Neural crest cell (in vitro differentiated cells): ENCODE results near the gene KIF25. TPM values are rescaled to one million over a fixed set of nuclear protein-coding genes. Genes with fewer than 3 reads are reported as not detected.

Experiments used
- DNase-seq: peaks from one replicate; pipeline ENCODE4 v3.0.0; 2021; ENCODE audit warnings: low read depth, mixed read lengths, low spot score
- H3K27ac Mint-ChIP-seq: one replicate; pipeline ENCODE4 v1.8.0; 2021; ENCODE audit warnings: mild to moderate bottlenecking, mixed read lengths; ENCODE audit not compliant: unreplicated experiment
- H3K27me3 Mint-ChIP-seq: 2 replicates; pipeline ENCODE4 v1.8.0; 2021; ENCODE audit warnings: low read depth, mild to moderate bottlenecking, mixed read lengths
- H3K36me3 Mint-ChIP-seq: 2 replicates; pipeline ENCODE4 v1.8.0; 2021; ENCODE audit warnings: low read depth, mild to moderate bottlenecking, mixed read lengths
- H3K4me1 Mint-ChIP-seq: 2 replicates; pipeline ENCODE4 v1.8.0; 2021; ENCODE audit warnings: mixed read lengths
- H3K4me3 Mint-ChIP-seq: one replicate; pipeline ENCODE4 v1.8.0; 2021; ENCODE audit warnings: mild to moderate bottlenecking, mixed read lengths
- H3K9me3 Mint-ChIP-seq: 2 replicates; pipeline ENCODE4 v1.8.0; 2021; ENCODE audit warnings: mixed read lengths
- CTCF ChIP-seq: fragments of 200-600 bp; sonication (generic); conservative IDR thresholded peaks from 2 replicates; pipeline ENCODE4 v1.5.0; 2021; ENCODE audit warnings: antibody characterized with exemption, mild to moderate bottlenecking
- total RNA-seq: library from RNA; stranded (reverse); gene quantifications from 2 replicates; pipeline ENCODE4 v1.2.1, GENCODE V29; 2021

Gene KIF25
- total RNA-seq, 1 donor from 2014 or later: 0.72 TPM

DNA sequence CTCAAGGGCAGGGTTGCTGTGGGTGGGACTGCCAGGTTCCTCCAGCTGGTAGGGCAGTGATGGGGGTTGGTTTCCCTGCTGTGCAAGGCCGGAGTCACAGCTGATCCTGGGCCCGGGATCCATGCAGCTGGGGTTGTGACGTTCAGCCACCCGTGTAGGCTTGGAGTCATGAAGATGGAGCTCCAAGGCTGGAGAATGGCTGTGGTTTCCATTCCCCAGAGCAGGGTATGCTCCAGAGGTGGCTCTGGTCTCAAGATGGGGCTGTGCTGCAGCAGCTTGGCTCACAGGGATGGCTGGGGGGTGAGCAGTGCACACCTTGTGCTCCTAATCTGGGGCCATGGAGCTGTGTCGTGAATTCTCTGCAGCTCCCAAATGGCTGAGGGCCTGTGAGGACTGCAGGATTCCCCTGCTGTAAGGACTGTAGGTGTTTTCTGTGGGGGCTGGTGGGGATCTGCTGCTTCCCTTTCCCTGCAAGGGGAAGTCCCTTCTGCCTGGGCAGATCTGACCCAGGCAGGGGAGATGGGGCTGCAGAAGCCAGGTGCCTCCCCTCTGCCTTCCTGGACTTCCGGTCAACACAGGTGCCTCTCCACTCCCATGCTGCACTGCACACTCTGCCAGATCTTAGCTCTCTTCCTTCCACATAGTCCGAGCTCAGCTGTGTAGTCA is 15.9 kb downstream of the KIF25 start:
- H3K27ac Mint-ChIP-seq: no peak overlapping the region

DNA sequence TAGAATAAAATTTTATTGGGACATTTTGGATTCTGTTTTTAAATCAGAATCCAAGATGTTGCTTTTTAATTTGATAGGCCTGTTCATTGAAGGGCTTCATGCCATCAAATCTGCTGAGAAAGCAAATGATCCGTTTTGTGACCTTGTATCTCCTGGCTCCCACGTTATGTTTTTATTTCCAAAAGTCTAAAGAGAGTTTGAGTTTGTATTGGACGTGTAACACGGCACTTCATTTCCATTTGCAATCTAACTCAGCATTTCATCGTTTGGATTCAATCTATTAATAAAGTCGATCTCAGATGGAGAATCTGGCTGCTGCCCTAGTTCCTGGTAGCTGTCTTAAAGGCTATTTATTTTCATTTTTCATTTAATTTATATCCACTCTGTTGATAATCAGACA is 17.0 kb downstream of the KIF25 start:
- Mint-ChIP-seq H3K36me3 (peaks cover 23% of the 10 kb centered on the region), H3K27ac (no peak overlapping the region)
- TF ChIP-seq CTCF: no peak

More for the DNA sequence above, 15.9 kb downstream of the KIF25 start:
- H3K4me1 Mint-ChIP-seq: no peaks in the 10 kb centered on the region
- H3K36me3 Mint-ChIP-seq: peaks cover 25% of the 10 kb centered on the region
- H3K9me3 Mint-ChIP-seq: peaks cover 21% of the 10 kb centered on the region
- DNase-seq: no peak
- no peaks in the 10 kb centered on the region for H3K27me3 Mint-ChIP-seq
- TF ChIP-seq CTCF: no peak
- no peak overlapping the region for H3K4me3 Mint-ChIP-seq

DNA sequence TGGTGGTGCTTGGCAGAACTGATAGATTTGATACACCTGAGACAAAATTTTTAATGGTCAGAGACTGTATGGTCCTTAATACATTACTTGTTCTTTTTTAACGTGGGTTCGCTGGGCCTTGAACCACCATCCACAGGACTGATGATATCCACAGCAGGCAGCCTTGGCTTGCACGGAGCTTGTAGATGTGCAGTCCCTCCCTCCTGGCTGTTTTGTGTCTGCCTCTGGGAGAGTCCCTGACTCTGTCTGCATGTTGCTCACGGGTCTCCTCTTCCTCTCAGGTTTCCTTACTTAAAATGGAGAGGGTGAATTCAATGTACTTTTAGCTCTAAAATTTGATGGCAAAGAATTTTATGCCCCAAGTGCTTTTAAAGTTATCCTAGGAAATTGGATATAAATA is 17.5 kb downstream of the KIF25 start:
- H3K27me3 Mint-ChIP-seq: no peaks in the 10 kb centered on the region
- DNase-seq: no peak
- no peak for TF ChIP-seq CTCF
- peaks cover 23% of the 10 kb centered on the region for H3K36me3 Mint-ChIP-seq
- no peaks in the 10 kb centered on the region for H3K4me1 Mint-ChIP-seq
- H3K27ac Mint-ChIP-seq: no peak overlapping the region
- H3K9me3 Mint-ChIP-seq: peaks cover 17% of the 10 kb centered on the region
- no peak overlapping the region for H3K4me3 Mint-ChIP-seq

More for the DNA sequence above, 17.0 kb downstream of the KIF25 start:
- H3K4me3 Mint-ChIP-seq: no peak overlapping the region
- peaks cover 17% of the 10 kb centered on the region for H3K9me3 Mint-ChIP-seq
- no peaks in the 10 kb centered on the region for H3K4me1 Mint-ChIP-seq
- DNase-seq: no peak
- no peaks in the 10 kb centered on the region for H3K27me3 Mint-ChIP-seq

- H3K36me3 Mint-ChIP-seq: peaks cover 18% of the 10 kb centered on the region
- peaks cover 3% of the 10 kb centered on the region for H3K27me3 Mint-ChIP-seq
- H3K9me3 Mint-ChIP-seq: peaks cover 12% of the 10 kb centered on the region
- no peaks in the 10 kb centered on the region for H3K4me1 Mint-ChIP-seq
- TF ChIP-seq CTCF: no peak
- H3K4me3 Mint-ChIP-seq: no peak overlapping the region
- DNase-seq: no peak
- H3K27ac Mint-ChIP-seq: no peak overlapping the region
Observed at GRCh38 chr6:168015482-168016175, 18.2 kb downstream of the KIF25 start.

DNA sequence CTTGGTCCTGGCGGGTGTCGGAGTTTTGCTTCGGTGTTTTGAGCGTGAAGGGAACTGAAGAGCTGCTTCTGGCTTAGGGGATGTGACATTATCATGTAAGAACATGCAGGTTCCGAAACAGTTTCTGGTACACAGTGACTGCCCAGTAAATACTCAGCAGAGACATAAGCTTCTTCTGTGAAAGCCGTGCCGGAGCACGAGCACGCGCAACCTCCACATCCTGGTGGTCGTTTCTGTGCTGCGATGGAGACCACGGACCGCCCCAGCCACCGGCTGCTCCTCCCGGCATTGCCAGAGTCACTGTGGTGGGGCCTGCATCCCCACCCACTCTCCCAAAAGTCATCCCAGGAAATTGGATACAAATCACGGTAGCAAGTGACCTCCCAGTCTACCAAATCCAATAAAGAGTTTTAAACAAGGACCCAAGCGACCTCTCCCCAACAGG is 18.7 kb downstream of the KIF25 start:
- Mint-ChIP-seq H3K4me1 (no peaks in the 10 kb centered on the region), H3K36me3 (peaks cover 12% of the 10 kb centered on the region), H3K9me3 (peaks cover 7% of the 10 kb centered on the region), H3K4me3 (no peak overlapping the region), H3K27ac (no peak overlapping the region), H3K27me3 (peaks cover 3% of the 10 kb centered on the region)
- DNase-seq: no peak
- TF ChIP-seq CTCF: no peak
